Thyroid gland (tissue), 4 donors: ENCODE data around the gene OASL. TPM values are rescaled to one million over a fixed set of nuclear protein-coding genes. Genes with fewer than 3 reads are reported as not detected.

Experiments
- DNase-seq, 2 donors: peaks; one replicate each; pipeline ENCODE4 v3.0.0-alpha.2; 2019
- H3K27ac ChIP-seq, 3 donors: fragments of 200-600 bp; sonication (generic); 1 replicate in 2 of 3; 2 replicates in 1 of 3; pipeline ENCODE4 v1.5.1; 2016 to 2019; ENCODE audit warnings: mild to moderate bottlenecking in 1 of 3, moderate library complexity in 1 of 3
- H3K27me3 ChIP-seq: fragments of 200-600 bp; sonication (generic); one replicate; pipeline ENCODE4 v1.5.1; 2019
- H3K36me3 ChIP-seq, 2 donors: fragments of 200-600 bp; sonication (generic); one replicate each; pipeline ENCODE4 v1.5.1; 2016 to 2019
- H3K4me1 ChIP-seq, 2 donors: fragments of 200-600 bp; sonication (generic); one replicate each; pipeline ENCODE4 v1.5.1; 2017 to 2019
- H3K4me3 ChIP-seq, 3 donors: fragments of 200-600 bp; sonication (generic); replicated peaks in 1 of 3; 1 replicate in 2 of 3; 2 replicates in 1 of 3; pipeline ENCODE4 v1.5.1; 2016; ENCODE audit warnings: mild to moderate bottlenecking in 1 of 3
- H3K9me3 ChIP-seq: fragments of 200-600 bp; sonication (generic); one replicate; pipeline ENCODE4 v1.5.1; 2017
- POLR2A ChIP-seq, 2 donors: fragments of 450-650 bp; IDR thresholded peaks; one replicate each; pipeline ENCODE4 v1.6.1; 2017; ENCODE audit warnings: antibody characterized with exemption in 2 of 2, mild to moderate bottlenecking in 2 of 2, moderate library complexity in 1 of 2
- WGBS, 2 donors: methylation state at CpG; one replicate each; pipeline ENCODE4 v1.1.5; 2017; 5-methylcytosine and 5-hydroxymethylcytosine counted together
- intact Hi-C: fragments of 100-400 bp; cut with DNase I; formaldehyde crosslinking; loops from one replicate; pipeline ENCODE4 v1.15.1; 2023
- total RNA-seq, 4 donors: library from RNA; depleted of rRNA; stranded (reverse); fragments of >200 nt; gene quantifications; one replicate each; pipeline ENCODE4 v1.2.3, GENCODE V29; 2016
- TF ChIP-seq, protein P1 (sequence below), 6 experiments: fragments of 200-600 bp in 3 of 6; fragments of 450-650 bp in 3 of 6; sonication (generic) in 3 of 6; IDR thresholded peaks; one replicate each; pipeline ENCODE4 v1.5.1; 2016 to 2019; ENCODE audit warnings: antibody characterized with exemption in 6 of 6, mild to moderate bottlenecking in 2 of 6, inconsistent platforms in 1 of 6, moderate library complexity in 1 of 6

The OASL gene
- total RNA-seq, 4 donors from 2014 or later, result 0.20 to 1.4 (median 0.49) TPM

GRCh38 chr12:120994589-120995337 lies 44.3 kb downstream of the OASL start:
- 91% methylated on average over 2 of the region's 2 CpGs for WGBS, 2 donors

DNA sequence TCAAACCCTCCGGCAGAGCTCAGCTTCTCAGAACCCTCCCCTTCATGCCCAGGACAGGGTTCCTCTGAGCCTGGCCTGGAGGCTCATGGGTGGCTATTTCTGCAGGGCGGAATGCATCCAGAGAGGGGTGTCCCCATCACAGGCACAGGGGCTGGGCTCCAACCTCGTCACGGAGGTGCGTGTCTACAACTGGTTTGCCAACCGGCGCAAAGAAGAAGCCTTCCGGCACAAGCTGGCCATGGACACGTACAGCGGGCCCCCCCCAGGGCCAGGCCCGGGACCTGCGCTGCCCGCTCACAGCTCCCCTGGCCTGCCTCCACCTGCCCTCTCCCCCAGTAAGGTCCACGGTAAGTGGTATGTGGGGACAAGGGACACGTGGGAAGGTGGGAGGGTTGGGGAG lies 45.0 kb downstream of the OASL start:
- TF ChIP-seq, protein P1, sequence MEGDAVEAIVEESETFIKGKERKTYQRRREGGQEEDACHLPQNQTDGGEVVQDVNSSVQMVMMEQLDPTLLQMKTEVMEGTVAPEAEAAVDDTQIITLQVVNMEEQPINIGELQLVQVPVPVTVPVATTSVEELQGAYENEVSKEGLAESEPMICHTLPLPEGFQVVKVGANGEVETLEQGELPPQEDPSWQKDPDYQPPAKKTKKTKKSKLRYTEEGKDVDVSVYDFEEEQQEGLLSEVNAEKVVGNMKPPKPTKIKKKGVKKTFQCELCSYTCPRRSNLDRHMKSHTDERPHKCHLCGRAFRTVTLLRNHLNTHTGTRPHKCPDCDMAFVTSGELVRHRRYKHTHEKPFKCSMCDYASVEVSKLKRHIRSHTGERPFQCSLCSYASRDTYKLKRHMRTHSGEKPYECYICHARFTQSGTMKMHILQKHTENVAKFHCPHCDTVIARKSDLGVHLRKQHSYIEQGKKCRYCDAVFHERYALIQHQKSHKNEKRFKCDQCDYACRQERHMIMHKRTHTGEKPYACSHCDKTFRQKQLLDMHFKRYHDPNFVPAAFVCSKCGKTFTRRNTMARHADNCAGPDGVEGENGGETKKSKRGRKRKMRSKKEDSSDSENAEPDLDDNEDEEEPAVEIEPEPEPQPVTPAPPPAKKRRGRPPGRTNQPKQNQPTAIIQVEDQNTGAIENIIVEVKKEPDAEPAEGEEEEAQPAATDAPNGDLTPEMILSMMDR (IDR thresholded peaks at IDR 0.05), result no peak
- no peak for TF ChIP-seq POLR2A (IDR thresholded peaks at IDR 0.05)
- no peak overlapping the region for H3K4me3 ChIP-seq
- no peaks in the 10 kb centered on the region for H3K27me3 ChIP-seq
- no peaks in the 10 kb centered on the region for H3K36me3 ChIP-seq
- 92 to 95% methylated on average over 12 to 15 of the region's 15 CpGs for WGBS, 2 donors
- no peak overlapping the region for H3K27ac ChIP-seq
- no peaks in the 10 kb centered on the region for H3K4me1 ChIP-seq
- intact Hi-C loops, result no loop called here
- H3K9me3 ChIP-seq, result no peaks in the 10 kb centered on the region
- no peak for DNase-seq

More at GRCh38 chr12:120994589-120995337, 44.3 kb downstream of the OASL start:
- H3K9me3 ChIP-seq, result no peaks in the 10 kb centered on the region
- H3K27me3 ChIP-seq, result no peaks in the 10 kb centered on the region
- peaks cover 0 to 3% of the 10 kb centered on the region in 2 donors for H3K4me1 ChIP-seq
- no peak overlapping the region for H3K27ac ChIP-seq
- H3K4me3 ChIP-seq, result no peak overlapping the region
- intact Hi-C loops, result no loop called here
- no peaks in the 10 kb centered on the region for H3K36me3 ChIP-seq
- TF ChIP-seq POLR2A (IDR thresholded peaks at IDR 0.05), result no peak
- TF ChIP-seq, protein P1 (IDR thresholded peaks at IDR 0.05), result no peak
- no peak for DNase-seq

GRCh38 chr12:120993496-120993895 lies 45.5 kb downstream of the OASL start:
- Histone ChIP-seq H3K4me1 (no peaks in the 10 kb centered on the region), H3K27ac (no peak overlapping the region), H3K36me3 (no peaks in the 10 kb centered on the region), H3K27me3 (no peaks in the 10 kb centered on the region), H3K9me3 (no peaks in the 10 kb centered on the region), H3K4me3 (no peak overlapping the region)
- DNase-seq, result no peak
- 73 to 82% methylated on average over 11 of the region's 11 CpGs for WGBS, 2 donors
- intact Hi-C loops, result no loop called here
- TF ChIP-seq, protein P1 (IDR thresholded peaks at IDR 0.05), result no peak
- TF ChIP-seq POLR2A (IDR thresholded peaks at IDR 0.05), result no peak

DNA sequence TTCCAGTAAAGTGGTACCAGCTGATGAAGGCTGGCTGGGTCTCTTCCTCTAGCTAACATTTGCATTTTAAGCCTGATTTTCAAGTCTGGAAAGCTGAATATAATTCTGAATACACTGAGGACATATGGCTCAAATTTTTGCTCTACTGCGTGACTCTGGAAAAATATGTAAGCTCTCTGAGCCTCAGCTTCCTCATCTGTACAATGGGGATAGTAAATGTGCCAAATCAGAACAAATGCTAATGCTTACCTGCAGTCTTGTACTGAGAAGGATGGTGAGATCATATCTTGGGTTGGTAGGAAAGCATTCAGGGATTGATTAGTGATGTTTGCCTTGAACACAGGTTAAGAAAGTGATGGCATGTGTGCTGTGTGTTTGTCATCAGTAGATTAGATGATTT lies 46.1 kb downstream of the OASL start:
- Histone ChIP-seq H3K4me1 (no peaks in the 10 kb centered on the region), H3K4me3 (no peak overlapping the region), H3K36me3 (no peaks in the 10 kb centered on the region), H3K27ac (no peak overlapping the region), H3K9me3 (no peaks in the 10 kb centered on the region), H3K27me3 (no peaks in the 10 kb centered on the region)
- intact Hi-C loops, result no loop called here
- TF ChIP-seq POLR2A (IDR thresholded peaks at IDR 0.05), result no peak
- TF ChIP-seq, protein P1 (IDR thresholded peaks at IDR 0.05), result no peak
- DNase-seq, result no peak
- 88 to 95% methylated on average over 1 of the region's 1 CpG for WGBS, 2 donors

DNA sequence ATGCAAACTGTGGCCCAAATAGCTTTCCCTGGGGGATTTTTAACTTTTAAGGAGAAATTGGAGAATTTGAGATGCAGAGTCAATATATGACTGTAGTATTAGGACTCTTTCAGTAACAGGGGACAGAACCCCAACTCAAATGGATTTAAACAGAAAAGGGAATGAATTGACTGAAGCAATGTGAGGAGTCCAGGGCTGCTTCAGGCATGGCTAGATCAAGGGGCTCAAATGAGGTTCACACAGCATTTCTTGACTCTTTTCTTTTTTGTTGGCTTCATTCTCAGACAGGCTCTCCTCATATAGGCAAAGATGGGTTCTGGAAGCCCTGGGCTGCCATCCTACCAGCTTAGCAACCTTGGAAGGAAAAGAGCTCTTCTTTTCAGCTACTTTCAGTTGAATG lies 47.1 kb downstream of the OASL start:
- Histone ChIP-seq H3K36me3 (no peaks in the 10 kb centered on the region), H3K27me3 (no peaks in the 10 kb centered on the region), H3K27ac (no peak overlapping the region), H3K4me1 (no peaks in the 10 kb centered on the region), H3K4me3 (no peak overlapping the region), H3K9me3 (no peaks in the 10 kb centered on the region)
- intact Hi-C loops, result no loop called here
- DNase-seq, result no peak
- TF ChIP-seq, protein P1 (IDR thresholded peaks at IDR 0.05), result no peak
- no peak for TF ChIP-seq POLR2A (IDR thresholded peaks at IDR 0.05)
